CD4-positive, alpha-beta T cell (primary cell): ENCODE measurements around the gene SNED1. TPM values are rescaled to one million over a fixed set of nuclear protein-coding genes. Genes with fewer than 3 reads are reported as not detected.
A peak's percentile ranks its signal among the peaks of the same experiment; 100 is the strongest.

ENCODE experiments used
- ATAC-seq: fragments of 200-7000 bp; cut with Tn5 transposase; one replicate; pipeline ENCODE4 v1.10.0; 2022; ENCODE audit warnings: mild to moderate bottlenecking; ENCODE audit not compliant: poor library complexity
- CTCF ChIA-PET: fragments of 350-600 bp; sonication (Branson Sonifier 250); formaldehyde crosslinking; loops from one replicate; lab custom pipeline; 2021; ENCODE audit warnings: antibody characterized with exemption, inconsistent platforms; lab: Charles Lee
- POLR2A ChIA-PET: fragments of 350-600 bp; sonication (Branson Sonifier 250); formaldehyde crosslinking; loops from one replicate; lab custom pipeline; 2021; ENCODE audit warnings: antibody characterized with exemption, inconsistent platforms; lab: Charles Lee
- DNase-seq, 14 experiments: peaks; one replicate each; pipeline ENCODE4 v3.0.0-alpha.2; 2013 to 2020; ENCODE audit warnings: mixed read lengths in 2 of 14
- H3K27ac ChIP-seq, 2 donors: one replicate each; pipeline versions ENCODE4 v1.5.1 to v1.7.0; 2013; ENCODE audit warnings: low read length in 2 of 2, low read depth in 1 of 2, mild to moderate bottlenecking in 1 of 2
- H3K27me3 ChIP-seq, 2 experiments: 1 replicate in 1 of 2; 2 replicates in 1 of 2; pipeline versions ENCODE4 v1.6.1 to v1.7.0; 2013; ENCODE audit warnings: low read length in 2 of 2, control low read depth in 1 of 2, mild to moderate bottlenecking in 1 of 2, moderate library complexity in 1 of 2; ENCODE audit not compliant: insufficient read depth in 2 of 2, control insufficient read depth in 1 of 2
- H3K36me3 ChIP-seq: one replicate; pipeline ENCODE4 v1.6.1; 2013; ENCODE audit warnings: low read length, control low read depth; ENCODE audit not compliant: insufficient read depth
- H3K4me1 ChIP-seq: one replicate; pipeline ENCODE4 v1.6.1; 2013; ENCODE audit warnings: low read length, control low read depth; ENCODE audit not compliant: insufficient read depth
- H3K4me3 ChIP-seq: one replicate; pipeline ENCODE4 v1.5.1; 2013; ENCODE audit warnings: mild to moderate bottlenecking, low read length, moderate library complexity
- H3K9me3 ChIP-seq, 2 experiments: 1 replicate in 1 of 2; 2 replicates in 1 of 2; pipeline versions ENCODE4 v1.6.1 to v1.7.0; 2013; ENCODE audit warnings: low read length in 2 of 2, mild to moderate bottlenecking in 2 of 2, control low read depth in 1 of 2, moderate library complexity in 1 of 2; ENCODE audit not compliant: control insufficient read depth in 1 of 2, insufficient read depth in 1 of 2
- H3K27ac Mint-ChIP-seq: one replicate; pipeline ENCODE4 v1.8.0; 2020; ENCODE audit warnings: mixed read lengths
- H3K27me3 Mint-ChIP-seq: one replicate; pipeline ENCODE4 v1.8.0; 2021; ENCODE audit warnings: mixed read lengths
- H3K36me3 Mint-ChIP-seq: one replicate; pipeline ENCODE4 v1.8.0; 2021; ENCODE audit warnings: low read depth, mixed read lengths
- H3K4me1 Mint-ChIP-seq: one replicate; pipeline ENCODE4 v1.8.0; 2021; ENCODE audit warnings: low read depth, mixed read lengths
- H3K4me3 Mint-ChIP-seq: one replicate; pipeline ENCODE4 v1.8.0; 2020; ENCODE audit warnings: mild to moderate bottlenecking, mixed read lengths
- H3K9me3 Mint-ChIP-seq: one replicate; pipeline ENCODE4 v1.8.0; 2020; ENCODE audit warnings: mixed read lengths
- CTCF ChIP-seq: fragments of 200-600 bp; IDR thresholded peaks from one replicate; pipeline ENCODE4 v1.8.0; 2022; ENCODE audit warnings: antibody characterized with exemption, mild to moderate bottlenecking
- intact Hi-C, 2 experiments: fragments of 100-400 bp; cut with DNase I in 1 of 2; cut with micrococcal nuclease in 1 of 2; formaldehyde crosslinking; loops; one replicate each; pipeline versions ENCODE4 v1.15.1 to v1.9.0; 2023 to 2025; cut with DNase I, micrococcal nuclease
- total RNA-seq, 174 experiments: library from RNA in 2 of 174; stranded (reverse) in 2 of 174; gene quantifications; one replicate each; pipeline ENCODE4 v1.2.3 and lab custom pipeline; 2021 to 2026

SNED1 gene
- total RNA-seq, 2 experiments from 2014 or later = 42.0 to 42.7 TPM

- ChIA-PET POLR2A (interaction anchor here (1.5 kb wide), 1 partner anchor 166 kb away, joined by 10 read pairs; the partner anchor contains the start of genes PASK and PPP1R7), CTCF (interaction anchor here (0.7 to 1.3 kb wide), 6 partner anchors 75 to 166 kb away, joined by 3 to 10 read pairs (median 6); partner anchors contain the start of genes PASK and PPP1R7)
- Histone ChIP-seq H3K4me1 (peaks cover 6% of the 10 kb centered on the region), H3K27me3 (no peaks in the 10 kb centered on the region), H3K4me3 (no peak overlapping the region), H3K36me3 (no peaks in the 10 kb centered on the region), H3K27ac (no peak overlapping the region), H3K9me3 (no peaks in the 10 kb centered on the region)
- TF ChIP-seq CTCF = no peak
- no peak for ATAC-seq
- no peaks in the 10 kb centered on the region for H3K36me3 Mint-ChIP-seq
- peak in 1 of 14 experiments; percentile 0 for DNase-seq
- intact Hi-C loops = loop anchor here (5.0 kb wide), 2 partner anchors 68 to 168 kb away; partner anchors contain the start of gene PPP1R7 (in 2 of the 2)
- H3K27me3 Mint-ChIP-seq = no peaks in the 10 kb centered on the region
- H3K4me3 Mint-ChIP-seq = no peak overlapping the region
- no peaks in the 10 kb centered on the region for H3K4me1 Mint-ChIP-seq
- no peak overlapping the region for H3K27ac Mint-ChIP-seq
- no peaks in the 10 kb centered on the region for H3K9me3 Mint-ChIP-seq
These were observed 14.4 kb upstream of the SNED1 start for GRCh38 chr2:240983996-240984498.

GRCh38 chr2:240985881-240986786 is 12.3 kb upstream of the SNED1 start:
- no peak overlapping the region for H3K27ac Mint-ChIP-seq
- Histone ChIP-seq H3K9me3 (no peaks in the 10 kb centered on the region), H3K4me1 (peaks cover 6% of the 10 kb centered on the region), H3K36me3 (no peaks in the 10 kb centered on the region), H3K27ac (no peak overlapping the region), H3K27me3 (no peaks in the 10 kb centered on the region), H3K4me3 (no peak overlapping the region)
- CTCF ChIA-PET = interaction anchor here (0.6 kb wide), 1 partner anchor 106 kb away, joined by 5 read pairs; no protein-coding TSS in a partner anchor
- no peaks in the 10 kb centered on the region for H3K4me1 Mint-ChIP-seq
- H3K4me3 Mint-ChIP-seq = no peak overlapping the region
- H3K9me3 Mint-ChIP-seq = no peaks in the 10 kb centered on the region
- POLR2A ChIA-PET = no interaction called here
- no peaks in the 10 kb centered on the region for H3K36me3 Mint-ChIP-seq
- TF ChIP-seq CTCF = no peak
- DNase-seq = no peak
- intact Hi-C loops = no loop called here
- no peak for ATAC-seq
- H3K27me3 Mint-ChIP-seq = no peaks in the 10 kb centered on the region

GRCh38 chr2:240986787-240987411 is 11.5 kb upstream of the SNED1 start:
- H3K27me3 Mint-ChIP-seq = no peaks in the 10 kb centered on the region
- H3K4me1 Mint-ChIP-seq = no peaks in the 10 kb centered on the region
- H3K27ac ChIP-seq = no peak overlapping the region
- TF ChIP-seq CTCF = no peak
- peak in 1 of 14 experiments; percentile 2 for DNase-seq
- no peak overlapping the region for H3K4me3 ChIP-seq
- no peak overlapping the region for H3K27ac Mint-ChIP-seq
- H3K9me3 Mint-ChIP-seq = no peaks in the 10 kb centered on the region
- CTCF ChIA-PET = no interaction called here
- H3K4me3 Mint-ChIP-seq = no peak overlapping the region
- H3K27me3 ChIP-seq = no peaks in the 10 kb centered on the region
- peaks cover 6% of the 10 kb centered on the region for H3K4me1 ChIP-seq
- ATAC-seq = no peak
- intact Hi-C loops = no loop called here
- no peaks in the 10 kb centered on the region for H3K9me3 ChIP-seq
- no peaks in the 10 kb centered on the region for H3K36me3 ChIP-seq
- POLR2A ChIA-PET = no interaction called here
- no peaks in the 10 kb centered on the region for H3K36me3 Mint-ChIP-seq
